Measurements from ENCODE around the gene STAG1.
"Not testable (repeated sequence)": the region's sequence is repeated elsewhere in the genome, so short reads cannot be mapped to it uniquely, and the experiment has no call there.

Gene STAG1

GRCh38 chr3:136604961-136605360 lies 147.2 kb downstream of the STAG1 start:
- no peak for DNase-seq (ENCODE audit: low read depth in 2 of 2, low spot score in 1 of 2)

GRCh38 chr3:136602818-136603217 lies 149.4 kb downstream of the STAG1 start:
- no peak for DNase-seq (ENCODE audit: low read depth in 2 of 2, low spot score in 1 of 2)

- no peak for DNase-seq (ENCODE audit: low read depth in 2 of 2, low spot score in 1 of 2)
These were observed 156.1 kb downstream of the STAG1 start for GRCh38 chr3:136595913-136596697.

- DNase-seq (ENCODE audit: low read depth in 2 of 2, low spot score in 1 of 2): no peak
These were observed 165.6 kb downstream of the STAG1 start for GRCh38 chr3:136586580-136586979.

- DNase-seq (ENCODE audit: low read depth in 2 of 2, low spot score in 1 of 2): no peak
These were observed 167.4 kb downstream of the STAG1 start for GRCh38 chr3:136584728-136585127.

GRCh38 chr3:136583823-136584222 lies 168.4 kb downstream of the STAG1 start:
- DNase-seq (ENCODE audit: low read depth in 2 of 2, low spot score in 1 of 2): no peak

GRCh38 chr3:136577791-136578190 lies 174.4 kb downstream of the STAG1 start:
- DNase-seq (ENCODE audit: low read depth in 2 of 2, low spot score in 1 of 2): no peak

- no peak for DNase-seq (ENCODE audit: low read depth in 2 of 2, low spot score in 1 of 2)
These were observed 175.7 kb downstream of the STAG1 start for GRCh38 chr3:136576279-136577009.

- DNase-seq (ENCODE audit: low read depth in 2 of 2, low spot score in 1 of 2): no peak
These were observed 184.5 kb downstream of the STAG1 start for GRCh38 chr3:136567599-136568188.

- not testable (repeated sequence) for DNase-seq (ENCODE audit: low read depth in 2 of 2, low spot score in 1 of 2)
These were observed 187.2 kb downstream of the STAG1 start for GRCh38 chr3:136564962-136565361.

- no peak for DNase-seq (ENCODE audit: low read depth in 2 of 2, low spot score in 1 of 2)
These were observed 190.2 kb downstream of the STAG1 start for GRCh38 chr3:136562026-136562425.

- no peak for DNase-seq (ENCODE audit: low read depth in 2 of 2, low spot score in 1 of 2)
These were observed 192.3 kb downstream of the STAG1 start for GRCh38 chr3:136559896-136560295.

- DNase-seq (ENCODE audit: low read depth in 2 of 2, low spot score in 1 of 2): not testable (repeated sequence)
These were observed 202.7 kb downstream of the STAG1 start for GRCh38 chr3:136549461-136549860.

- DNase-seq (ENCODE audit: low read depth in 2 of 2, low spot score in 1 of 2): no peak
These were observed 204.9 kb downstream of the STAG1 start for GRCh38 chr3:136547293-136547692.

- DNase-seq (ENCODE audit: low read depth in 2 of 2, low spot score in 1 of 2): no peak
These were observed 205.5 kb downstream of the STAG1 start for GRCh38 chr3:136546720-136547119.

GRCh38 chr3:136545664-136546268 lies 206.4 kb downstream of the STAG1 start:
- DNase-seq (ENCODE audit: low read depth in 2 of 2, low spot score in 1 of 2): no peak

GRCh38 chr3:136544532-136544931 lies 207.6 kb downstream of the STAG1 start:
- DNase-seq (ENCODE audit: low read depth in 2 of 2, low spot score in 1 of 2): no peak

GRCh38 chr3:136543385-136543784 lies 208.8 kb downstream of the STAG1 start:
- DNase-seq (ENCODE audit: low read depth in 2 of 2, low spot score in 1 of 2): no peak

- DNase-seq (ENCODE audit: low read depth in 2 of 2, low spot score in 1 of 2): no peak
These were observed 216.3 kb downstream of the STAG1 start for GRCh38 chr3:136535906-136536305.

GRCh38 chr3:136532766-136533165 lies 219.4 kb downstream of the STAG1 start:
- DNase-seq (ENCODE audit: low read depth in 2 of 2, low spot score in 1 of 2): no peak

- DNase-seq (ENCODE audit: low read depth in 2 of 2, low spot score in 1 of 2): no peak
These were observed 234.1 kb downstream of the STAG1 start for GRCh38 chr3:136518102-136518501.

- DNase-seq (ENCODE audit: low read depth in 2 of 2, low spot score in 1 of 2): no peak
These were observed 235.5 kb downstream of the STAG1 start for GRCh38 chr3:136516656-136517055.

All from stimulated activated CD8-positive, alpha-beta memory T cell treated with anti-CD3 and anti-CD28 coated beads, Interleukin-4, amount 100 ng/mL, for 4 hours (primary cell).